Mammary epithelial cell (primary cell): Measurements from ENCODE around the gene BHLHA9.

Source experiments
- CTCF ChIP-seq, 2 donors: IDR thresholded peaks in 1 of 2; conservative IDR thresholded peaks in 1 of 2; 2 replicates each; pipeline ENCODE4 v1.5.1; 2011 to 2012; ENCODE audit warnings: inconsistent platforms in 2 of 2, low read length in 2 of 2, mild to moderate bottlenecking in 2 of 2, control low read depth in 1 of 2, low read depth in 1 of 2; ENCODE audit not compliant: insufficient read depth in 1 of 2; ENCODE audit errors: extremely low read depth in 1 of 2
- EZH2 ChIP-seq: IDR thresholded peaks from 2 replicates; pipeline ENCODE4 v1.6.1; 2012; ENCODE audit warnings: low read length, inconsistent platforms, borderline replicate concordance

- peak; percentile 57 to 88 for TF ChIP-seq CTCF (conservative IDR thresholded peaks at IDR 0.05 in 1 of 2, IDR thresholded peaks at IDR 0.05 in 1 of 2; ENCODE audit: extremely low read depth in 1 of 2, insufficient read depth in 1 of 2, low read depth in 1 of 2, low read length in 2 of 2)
- no peak for TF ChIP-seq EZH2
Observed at GRCh38 chr17:1275962-1276736, 5.9 kb downstream of the BHLHA9 start.
